Islet precursor cell (in vitro differentiated cells): ENCODE results near the gene PARD6G.

ENCODE experiments used
- DNase-seq: peaks from one replicate; pipeline ENCODE4 v3.0.0-alpha.2; 2018

The PARD6G gene

DNA sequence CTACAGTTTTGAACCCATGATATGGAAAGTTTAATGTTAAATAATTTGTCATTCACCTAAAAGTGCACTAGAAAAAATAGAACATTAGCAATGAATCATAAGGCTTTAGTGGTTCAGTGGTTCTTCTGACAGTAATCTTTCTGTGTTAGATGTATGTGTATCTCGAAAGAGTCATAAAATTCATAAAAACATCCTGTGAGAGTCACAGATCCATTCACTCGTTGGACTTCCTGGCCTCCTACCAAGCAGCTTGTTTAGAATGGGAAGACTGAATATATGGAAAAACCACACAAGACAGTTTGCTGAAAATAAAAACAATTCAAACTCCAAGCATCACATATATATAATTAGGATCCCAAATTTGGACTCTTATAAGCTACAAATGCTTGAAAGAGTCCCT lies 103.4 kb downstream of the PARD6G start:
- no peak for DNase-seq

DNA sequence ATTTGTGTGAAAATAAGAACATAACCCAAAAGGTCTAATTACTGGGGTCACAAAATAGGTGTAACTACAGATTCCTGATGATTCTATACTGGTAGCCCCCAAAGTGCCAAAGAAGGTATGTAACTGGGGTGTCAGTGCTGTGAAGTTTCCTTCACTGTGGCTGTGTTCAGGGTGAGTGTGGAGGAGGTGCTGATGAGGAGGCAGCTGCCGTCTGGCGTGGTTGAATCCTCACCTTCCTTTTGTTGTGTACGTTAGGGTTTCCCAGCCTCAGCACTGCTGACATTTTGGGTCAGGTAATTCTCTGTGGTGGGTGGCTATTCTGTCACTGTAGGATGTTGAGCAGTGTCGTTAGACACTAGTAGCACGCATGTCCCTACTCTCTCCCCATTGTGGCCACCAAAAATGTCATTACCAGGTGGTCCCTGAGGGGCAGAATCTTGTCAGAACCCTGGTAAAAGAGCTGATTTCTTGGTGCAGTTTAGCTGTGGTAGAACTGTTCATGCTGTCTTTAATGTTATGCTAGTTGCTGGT lies 106.8 kb downstream of the PARD6G start:
- DNase-seq: no peak

DNA sequence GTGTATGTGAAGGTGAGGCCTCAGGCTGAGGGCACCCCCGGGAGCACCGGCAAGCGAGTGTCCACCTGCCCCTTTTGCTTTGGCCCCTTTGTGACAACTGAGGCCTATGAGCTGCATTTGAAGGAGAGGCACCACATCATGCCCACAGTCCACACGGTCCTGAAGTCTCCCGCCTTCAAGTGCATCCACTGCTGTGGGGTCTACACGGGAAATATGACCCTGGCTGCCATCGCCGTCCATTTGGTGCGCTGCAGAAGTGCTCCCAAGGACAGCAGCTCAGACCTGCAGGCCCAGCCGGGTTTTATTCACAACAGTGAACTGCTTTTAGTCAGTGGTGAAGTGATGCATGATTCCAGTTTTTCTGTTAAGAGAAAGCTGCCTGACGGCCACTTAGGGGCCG lies 109.3 kb downstream of the PARD6G start:
- no peak for DNase-seq

DNA sequence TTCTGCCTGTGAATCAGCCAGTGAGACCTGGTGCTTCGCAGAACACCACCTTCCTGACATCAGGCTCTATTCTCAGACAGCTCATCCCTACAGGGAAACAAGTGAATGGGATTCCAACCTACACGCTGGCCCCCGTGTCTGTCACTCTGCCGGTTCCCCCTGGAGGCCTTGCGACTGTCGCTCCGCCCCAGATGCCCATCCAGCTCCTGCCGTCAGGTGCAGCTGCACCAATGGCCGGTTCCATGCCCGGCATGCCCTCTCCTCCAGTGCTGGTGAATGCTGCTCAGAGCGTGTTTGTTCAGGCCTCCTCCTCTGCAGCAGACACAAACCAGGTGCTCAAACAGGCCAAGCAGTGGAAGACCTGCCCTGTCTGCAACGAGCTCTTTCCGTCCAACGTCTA lies 110.2 kb downstream of the PARD6G start:
- DNase-seq: no peak

DNA sequence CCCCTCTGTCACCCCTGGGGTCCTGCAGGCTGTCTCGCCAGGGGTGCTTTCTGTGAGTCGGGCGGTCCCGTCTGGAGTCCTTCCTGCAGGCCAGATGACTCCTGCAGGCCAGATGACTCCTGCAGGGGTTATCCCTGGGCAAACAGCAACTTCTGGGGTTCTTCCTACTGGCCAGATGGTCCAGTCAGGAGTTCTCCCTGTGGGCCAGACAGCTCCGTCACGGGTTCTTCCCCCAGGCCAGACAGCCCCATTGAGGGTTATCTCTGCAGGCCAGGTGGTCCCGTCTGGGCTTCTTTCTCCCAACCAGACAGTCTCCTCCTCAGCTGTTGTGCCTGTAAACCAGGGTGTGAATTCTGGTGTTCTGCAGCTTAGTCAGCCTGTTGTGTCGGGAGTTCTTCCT lies 110.6 kb downstream of the PARD6G start:
- peak; percentile 75 for DNase-seq

DNA sequence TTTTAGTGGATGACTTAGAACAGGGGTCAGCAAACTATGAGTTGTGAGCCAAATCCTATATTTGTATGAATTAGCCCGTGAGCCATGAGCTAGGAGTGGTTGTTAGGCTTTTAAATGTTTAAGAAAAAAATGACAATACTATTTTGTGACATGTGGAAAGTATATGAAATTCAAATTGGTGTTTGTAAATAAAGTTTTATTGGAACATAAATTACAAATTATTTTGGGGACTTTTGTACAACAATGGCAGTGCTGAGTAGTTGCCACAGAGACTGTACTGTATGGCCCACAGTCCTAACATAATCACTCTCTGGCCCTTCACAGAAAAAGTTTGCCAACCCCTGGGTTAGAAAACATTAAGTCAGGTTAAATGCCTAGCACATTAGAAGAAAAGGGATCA lies 112.2 kb downstream of the PARD6G start:
- DNase-seq: no peak

DNA sequence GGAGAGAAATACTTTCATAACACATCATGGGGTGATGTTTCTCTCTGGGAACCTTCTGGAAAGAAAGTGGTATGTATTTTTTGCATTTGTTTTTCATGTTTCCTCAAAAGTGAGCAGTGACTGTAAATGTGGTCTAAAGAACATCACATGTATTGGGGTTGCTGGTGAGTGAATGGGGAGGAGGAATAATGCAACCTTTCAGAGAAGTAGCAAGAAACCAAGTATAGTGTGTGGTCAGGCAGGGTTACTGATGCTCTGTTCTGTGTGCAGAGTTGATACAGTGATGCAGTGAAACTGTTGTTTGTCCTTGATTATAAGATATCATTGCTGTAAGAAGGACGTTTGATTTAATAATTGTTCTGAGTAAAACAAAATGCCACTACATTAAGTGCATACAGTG lies 114.2 kb downstream of the PARD6G start:
- no peak for DNase-seq

DNA sequence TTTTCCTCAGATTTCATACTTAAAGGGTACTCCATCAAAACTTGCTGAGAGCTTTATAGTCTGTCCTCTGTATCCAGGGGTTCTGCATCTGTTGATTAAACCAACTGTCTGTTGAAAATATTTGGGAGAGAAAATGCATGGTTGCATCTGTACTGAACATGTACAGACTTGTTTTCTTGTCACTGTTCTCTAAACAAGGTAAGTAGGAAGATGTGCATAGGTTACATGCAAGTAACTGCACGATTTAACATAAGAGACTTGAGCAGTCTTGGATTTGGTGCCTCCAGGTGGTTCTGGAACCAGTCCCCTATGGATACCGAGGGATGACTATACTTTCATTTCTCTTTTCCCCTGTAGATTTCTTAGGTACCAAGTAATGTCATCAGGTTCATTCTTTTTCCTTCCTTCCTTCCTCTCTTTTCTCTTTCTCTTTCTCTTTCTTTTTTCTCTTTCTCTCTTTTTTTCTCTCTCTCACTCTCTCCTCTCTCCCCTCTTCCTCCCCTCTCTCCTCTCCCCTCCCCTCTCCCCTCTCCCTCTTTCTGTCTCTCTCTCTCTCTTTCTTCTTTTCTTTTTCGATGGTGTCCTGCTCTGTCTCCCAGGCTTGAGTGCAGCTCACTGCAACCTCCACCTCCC lies 115.0 kb downstream of the PARD6G start:
- no peak for DNase-seq

DNA sequence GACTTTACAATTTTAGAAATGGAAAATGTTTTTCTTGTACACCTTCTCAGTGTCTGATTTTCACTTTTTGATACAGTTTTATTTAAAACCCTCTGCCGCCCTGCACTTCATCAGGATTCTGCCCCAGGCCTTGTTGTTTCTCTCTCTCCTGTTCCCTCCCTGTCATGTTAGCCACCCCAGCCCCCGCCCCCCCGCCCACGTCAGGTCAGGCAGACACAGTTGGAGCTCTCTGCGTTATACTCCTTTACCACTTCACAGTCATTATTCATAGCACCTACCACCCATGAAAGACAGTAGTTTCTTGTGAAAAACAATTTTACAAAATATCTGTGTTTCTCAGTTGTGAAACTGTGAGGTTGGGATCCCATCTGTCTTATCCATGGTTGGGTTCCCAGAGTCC lies 116.8 kb downstream of the PARD6G start:
- DNase-seq: no peak

DNA sequence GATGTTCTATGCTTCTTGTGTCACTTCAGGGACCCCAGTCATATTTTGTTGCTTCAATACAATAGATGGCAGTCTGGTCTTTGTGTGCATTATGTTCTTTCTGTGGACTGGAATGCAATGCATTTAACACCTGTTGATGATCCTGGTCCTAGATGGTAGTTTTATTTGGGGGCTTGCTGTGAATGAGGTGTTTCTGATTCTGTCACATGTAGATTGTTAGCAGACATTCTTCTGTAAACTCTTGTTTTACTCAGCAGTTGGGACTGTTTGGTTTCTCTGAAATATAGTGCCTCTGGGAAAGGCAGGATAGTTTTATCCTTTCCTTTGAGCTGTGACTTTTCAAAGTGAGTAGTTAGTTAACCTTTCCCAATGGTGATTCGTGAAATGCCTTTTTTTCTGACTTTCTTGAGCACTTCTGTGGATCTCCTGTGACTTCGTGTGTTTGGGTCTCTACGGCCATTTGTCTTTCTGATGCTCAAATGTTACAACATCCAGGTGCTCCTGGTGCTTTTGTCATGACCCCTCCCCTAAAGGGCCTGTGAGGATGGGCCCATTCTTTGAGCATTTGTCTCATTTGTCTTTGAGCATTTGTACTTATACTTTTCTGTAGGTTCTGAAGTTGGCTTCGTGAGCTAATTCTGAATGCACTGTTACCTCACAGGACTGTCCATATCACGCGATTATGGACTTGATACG lies 117.5 kb downstream of the PARD6G start:
- DNase-seq: no peak

DNA sequence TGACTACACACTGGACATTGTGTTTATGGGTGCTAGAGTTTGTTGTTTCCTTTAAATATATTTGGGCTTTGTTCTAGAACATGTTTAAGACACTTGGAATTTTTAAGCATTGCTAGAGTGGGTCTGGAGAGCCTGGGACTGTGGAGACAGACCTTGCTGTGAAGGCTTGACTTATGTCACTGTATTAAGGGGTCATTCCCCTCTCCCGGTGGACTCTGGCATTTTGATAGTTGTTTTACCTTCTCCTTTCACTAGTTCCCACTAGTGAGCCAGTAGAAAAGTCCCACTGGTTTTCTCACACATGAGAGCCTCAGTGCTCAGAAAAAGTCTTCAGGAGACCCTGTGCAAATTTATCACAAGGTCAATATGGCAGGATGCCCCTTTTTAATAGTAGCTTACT lies 119.7 kb downstream of the PARD6G start:
- no peak for DNase-seq

DNA sequence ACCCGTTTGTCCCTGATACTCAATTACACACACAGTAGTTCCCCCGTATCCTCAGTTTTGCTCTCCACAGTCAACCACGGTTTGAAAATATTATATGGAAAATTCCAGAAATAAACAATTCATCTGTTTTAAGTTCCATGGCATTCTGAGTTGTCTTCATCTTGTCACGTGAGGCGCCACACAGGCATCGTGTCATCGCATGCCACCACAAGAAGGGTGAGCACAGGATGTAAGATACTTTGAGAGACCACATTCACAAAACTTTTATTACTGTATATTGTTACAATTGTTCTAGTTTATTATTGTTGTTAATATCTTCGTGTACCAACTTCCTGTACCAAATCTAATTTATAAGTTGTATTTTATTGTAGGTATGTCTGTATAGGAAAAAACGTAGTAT lies 120.5 kb downstream of the PARD6G start:
- DNase-seq: no peak

DNA sequence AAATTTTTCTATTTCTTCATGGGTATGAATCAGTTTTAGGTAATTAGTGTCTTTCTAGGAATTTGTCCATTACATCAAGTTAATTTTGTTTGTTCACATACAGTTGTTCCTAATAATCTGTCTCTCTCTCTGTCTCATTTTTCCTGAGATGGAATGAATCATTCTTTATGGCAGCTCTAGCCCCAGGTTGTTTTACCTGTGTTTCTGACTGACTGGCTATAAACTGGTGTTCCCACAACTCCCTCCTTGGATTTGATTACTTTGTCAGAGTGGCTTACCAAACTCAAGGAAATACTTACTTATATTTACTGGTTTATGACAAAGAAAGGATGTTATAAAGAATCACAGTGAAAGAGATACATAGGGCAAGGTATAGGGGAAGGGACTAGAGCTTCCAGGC lies 123.2 kb downstream of the PARD6G start:
- DNase-seq: no peak

DNA sequence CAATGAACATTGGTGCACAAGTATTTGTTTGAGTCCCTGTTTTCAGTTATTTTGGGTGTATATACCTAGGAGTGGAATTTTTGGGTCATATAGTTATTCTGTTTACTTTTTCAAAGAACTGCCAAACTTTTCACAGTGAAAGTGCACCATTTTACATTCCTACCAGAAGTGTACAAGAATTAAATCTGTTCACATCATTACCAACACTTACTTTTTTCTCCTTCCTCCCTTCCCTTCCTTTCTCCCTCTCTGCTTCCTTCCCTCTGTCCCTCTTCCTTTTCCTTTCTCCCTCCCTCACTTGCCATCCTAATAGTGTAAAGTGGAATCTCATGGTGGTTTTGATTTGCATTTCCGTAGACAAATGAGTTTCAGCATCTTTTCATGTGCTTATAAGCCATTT lies 126.4 kb downstream of the PARD6G start:
- no peak for DNase-seq

DNA sequence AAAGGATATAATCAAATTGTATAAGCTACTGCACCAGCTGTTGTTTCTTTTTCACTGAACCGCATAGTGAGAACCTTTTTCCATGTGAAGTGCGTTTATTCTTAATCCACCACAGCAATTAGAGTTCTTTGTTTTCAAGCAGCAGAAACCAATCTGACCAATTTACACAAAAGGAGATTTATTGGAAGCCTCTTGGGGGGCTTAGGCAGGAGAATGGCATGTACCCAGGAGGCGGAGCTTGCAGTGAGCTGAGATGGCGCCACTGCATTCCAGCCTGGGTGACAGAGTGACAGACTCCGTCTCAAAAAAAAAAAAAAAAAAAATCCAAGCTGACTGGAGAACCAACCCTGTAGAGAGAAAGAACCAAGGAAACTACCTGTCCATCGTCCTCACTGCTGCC lies 128.2 kb downstream of the PARD6G start:
- no peak for DNase-seq

DNA sequence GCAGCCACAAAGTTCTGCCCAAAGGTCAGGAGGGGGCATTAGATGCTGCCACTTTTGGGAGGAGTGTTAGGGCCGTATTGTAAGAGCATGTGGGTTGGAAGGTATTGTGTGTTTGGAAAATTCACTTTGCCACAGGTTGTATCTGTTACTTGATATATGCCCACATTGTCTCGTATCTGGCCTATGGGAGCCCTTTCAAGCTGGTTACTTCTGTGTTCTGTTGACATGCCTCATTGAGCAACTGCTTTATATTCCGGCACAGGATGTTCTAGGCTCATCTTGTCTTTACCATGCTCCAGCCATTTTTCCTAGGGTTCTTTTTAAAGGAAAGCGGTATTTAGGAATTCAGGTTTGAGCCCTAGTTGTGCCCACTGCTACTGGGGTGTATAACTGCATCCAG lies 132.3 kb downstream of the PARD6G start:
- no peak for DNase-seq

DNA sequence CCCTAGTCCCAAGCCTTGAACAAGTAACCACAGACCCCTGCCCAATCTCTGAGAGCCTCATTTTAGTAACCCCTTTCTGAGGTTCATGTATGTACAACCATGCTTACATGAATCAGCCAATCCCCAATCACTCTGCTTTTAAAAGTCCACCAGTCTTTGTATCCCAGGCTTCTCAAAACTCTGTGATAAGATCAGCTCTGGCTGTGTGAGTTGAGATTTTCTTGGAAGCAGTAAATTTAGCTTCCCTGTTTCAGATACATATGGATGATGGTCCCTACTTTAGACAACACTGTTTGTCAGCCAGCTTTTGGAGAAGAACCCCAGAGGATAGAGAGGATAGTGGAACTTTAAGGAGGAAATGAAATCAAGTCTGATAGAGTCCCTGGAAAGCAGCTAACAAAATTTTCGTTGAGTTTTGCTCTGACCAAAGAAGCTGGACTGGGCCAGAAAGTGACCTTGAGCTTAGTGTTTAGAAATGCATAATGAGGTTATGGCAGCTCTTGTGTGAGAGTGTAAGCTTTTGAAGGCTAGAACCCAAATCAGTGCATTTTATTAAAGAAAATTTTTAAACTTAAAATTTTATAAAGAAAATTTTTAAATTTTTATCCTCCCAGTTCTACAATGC lies 134.6 kb downstream of the PARD6G start:
- DNase-seq: no peak

DNA sequence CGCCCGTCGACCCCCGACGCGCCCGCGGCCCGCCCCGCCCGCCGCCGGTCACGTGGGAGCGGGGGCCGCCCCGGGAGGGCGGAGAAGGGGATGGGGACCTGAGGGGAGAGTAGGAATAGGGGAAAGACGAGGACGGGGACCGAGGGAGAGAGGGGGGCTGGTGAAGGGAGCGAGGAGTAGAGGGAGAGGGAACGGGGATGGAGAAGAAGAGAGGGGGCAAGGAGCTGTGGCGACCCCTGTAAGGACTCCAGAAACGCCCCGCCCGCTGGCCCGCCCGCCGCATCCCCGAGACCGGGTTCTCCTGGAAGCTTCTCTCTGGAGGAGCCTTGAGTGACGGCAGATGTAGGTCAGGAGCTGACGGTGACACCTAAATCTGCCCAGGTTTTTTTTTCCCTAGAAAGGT lies 137.6 kb downstream of the PARD6G start:
- peak; percentile 85 for DNase-seq

DNA sequence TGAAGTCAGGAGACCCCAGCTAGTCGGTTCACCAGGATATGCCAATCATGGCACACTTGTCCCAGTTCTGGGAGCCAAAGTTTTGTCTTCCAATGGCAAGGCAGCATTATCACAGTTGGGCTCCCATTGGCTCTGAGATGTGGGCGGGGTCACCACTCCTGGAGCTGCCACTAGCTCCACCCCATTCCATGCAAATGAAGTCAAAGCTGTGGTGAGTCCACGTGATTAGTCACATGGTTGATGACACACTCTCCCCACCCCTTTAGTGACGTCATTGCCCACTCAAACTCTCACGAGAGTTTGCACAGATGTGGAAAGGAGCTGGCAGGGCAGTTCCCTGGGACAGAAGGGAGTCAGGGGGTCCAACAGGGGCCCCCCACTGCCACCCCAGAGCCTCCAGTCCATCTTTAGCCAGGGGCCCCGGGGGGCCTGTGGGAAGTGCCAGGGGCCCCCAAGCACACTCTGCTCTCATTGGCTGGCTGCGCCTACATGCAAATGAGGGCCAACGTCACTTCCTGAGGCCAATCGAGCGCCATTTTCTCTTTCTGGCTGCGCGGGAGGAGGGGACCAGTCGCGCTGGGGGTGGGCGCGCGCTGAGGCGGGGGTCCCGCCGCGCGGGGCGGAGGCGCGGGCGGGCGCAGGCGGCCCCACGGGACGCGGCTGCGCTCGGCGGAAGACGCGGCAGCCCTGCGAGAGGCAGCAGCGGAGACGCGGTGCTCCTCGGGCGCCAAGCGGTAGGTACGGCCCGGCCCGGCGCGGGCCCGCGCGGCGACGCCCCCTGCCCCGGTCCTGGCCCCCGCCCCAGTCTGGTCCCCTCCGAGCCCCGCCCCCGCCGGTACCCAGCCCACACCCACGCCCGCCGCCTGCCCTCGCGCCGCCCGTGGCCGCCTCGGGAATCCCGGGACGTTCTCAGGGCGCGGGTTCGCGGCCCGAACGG lies 138.3 kb downstream of the PARD6G start, which contains the start of gene ADNP2:
ADNP2 (plus strand) TSS at position 524 of the 937 bp plus-strand sequence. CDS start 8,281 bp downstream, outside the sequence.
- DNase-seq: peak; percentile 95

DNA sequence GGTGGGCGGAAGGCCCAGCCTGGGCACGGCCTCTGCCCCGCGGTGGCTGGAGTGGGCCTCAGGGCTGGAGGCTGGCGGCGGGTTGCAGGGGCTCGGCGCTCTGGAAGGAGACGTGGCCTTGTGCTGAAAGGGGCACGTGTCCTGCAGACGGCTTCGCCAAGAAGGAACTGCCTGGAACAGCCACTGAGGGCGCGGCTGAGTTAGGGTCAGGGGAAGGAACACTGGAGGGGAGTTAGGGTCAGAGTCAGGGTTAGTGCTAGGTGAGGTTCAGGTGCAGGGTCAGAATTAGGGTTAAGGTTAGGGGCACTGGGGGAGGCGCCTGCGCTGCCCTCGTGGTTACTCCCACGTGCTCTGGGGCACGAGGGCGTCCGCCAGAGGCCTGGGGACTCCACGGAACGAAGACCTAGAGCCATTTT lies 139.2 kb downstream of the PARD6G start:
- DNase-seq: no peak

DNA sequence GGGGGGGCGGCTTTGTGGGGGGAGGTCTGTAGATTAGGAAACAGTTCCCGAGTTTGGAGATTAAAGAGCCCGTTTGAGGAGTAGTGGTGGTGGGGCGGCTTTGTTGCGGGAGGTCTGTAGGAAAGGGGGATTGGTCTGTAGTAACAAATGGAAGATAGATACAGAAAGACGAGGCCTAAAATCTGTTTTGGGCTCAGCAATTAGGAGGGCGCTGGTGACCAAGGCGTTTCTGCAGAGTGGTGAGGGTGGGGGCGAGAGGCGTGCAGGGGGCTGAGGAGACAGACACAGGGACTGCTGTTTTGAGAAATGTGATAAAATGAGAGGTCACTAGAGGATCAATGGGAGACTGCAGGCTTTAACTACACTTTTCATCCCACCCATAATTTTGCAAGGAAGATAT lies 139.9 kb downstream of the PARD6G start:
- peak; percentile 56 for DNase-seq
